Muscle layer of duodenum (tissue), 2 donors: ENCODE results near the gene MPRIP.

Source experiments
- H3K27ac ChIP-seq: one replicate; pipeline ENCODE4 v1.7.0; 2013; ENCODE audit warnings: mild to moderate bottlenecking, low read length
- H3K27me3 ChIP-seq: one replicate; pipeline ENCODE4 v1.7.0; 2013; ENCODE audit warnings: low read depth, mild to moderate bottlenecking, control low read depth, low read length
- H3K36me3 ChIP-seq, 2 donors: one replicate each; pipeline ENCODE4 v1.7.0; 2013; ENCODE audit warnings: low read length in 2 of 2, control low read depth in 1 of 2, mild to moderate bottlenecking in 1 of 2; ENCODE audit not compliant: insufficient read depth in 2 of 2, control insufficient read depth in 1 of 2
- H3K4me1 ChIP-seq, 2 donors: one replicate each; pipeline ENCODE4 v1.7.0; 2013; ENCODE audit warnings: low read length in 2 of 2, mild to moderate bottlenecking in 2 of 2, control low read depth in 1 of 2, moderate library complexity in 1 of 2; ENCODE audit not compliant: insufficient read depth in 2 of 2, control insufficient read depth in 1 of 2
- H3K4me3 ChIP-seq, 2 donors: one replicate each; pipeline ENCODE4 v1.7.0; 2013; ENCODE audit warnings: low read length in 2 of 2, low read depth in 1 of 2, mild to moderate bottlenecking in 1 of 2
- H3K9me3 ChIP-seq, 2 donors: one replicate each; pipeline ENCODE4 v1.7.0; 2013; ENCODE audit warnings: low read length in 2 of 2, control low read depth in 1 of 2, mild to moderate bottlenecking in 1 of 2; ENCODE audit not compliant: control insufficient read depth in 1 of 2
- donor health status: healthy.

Gene MPRIP

DNA sequence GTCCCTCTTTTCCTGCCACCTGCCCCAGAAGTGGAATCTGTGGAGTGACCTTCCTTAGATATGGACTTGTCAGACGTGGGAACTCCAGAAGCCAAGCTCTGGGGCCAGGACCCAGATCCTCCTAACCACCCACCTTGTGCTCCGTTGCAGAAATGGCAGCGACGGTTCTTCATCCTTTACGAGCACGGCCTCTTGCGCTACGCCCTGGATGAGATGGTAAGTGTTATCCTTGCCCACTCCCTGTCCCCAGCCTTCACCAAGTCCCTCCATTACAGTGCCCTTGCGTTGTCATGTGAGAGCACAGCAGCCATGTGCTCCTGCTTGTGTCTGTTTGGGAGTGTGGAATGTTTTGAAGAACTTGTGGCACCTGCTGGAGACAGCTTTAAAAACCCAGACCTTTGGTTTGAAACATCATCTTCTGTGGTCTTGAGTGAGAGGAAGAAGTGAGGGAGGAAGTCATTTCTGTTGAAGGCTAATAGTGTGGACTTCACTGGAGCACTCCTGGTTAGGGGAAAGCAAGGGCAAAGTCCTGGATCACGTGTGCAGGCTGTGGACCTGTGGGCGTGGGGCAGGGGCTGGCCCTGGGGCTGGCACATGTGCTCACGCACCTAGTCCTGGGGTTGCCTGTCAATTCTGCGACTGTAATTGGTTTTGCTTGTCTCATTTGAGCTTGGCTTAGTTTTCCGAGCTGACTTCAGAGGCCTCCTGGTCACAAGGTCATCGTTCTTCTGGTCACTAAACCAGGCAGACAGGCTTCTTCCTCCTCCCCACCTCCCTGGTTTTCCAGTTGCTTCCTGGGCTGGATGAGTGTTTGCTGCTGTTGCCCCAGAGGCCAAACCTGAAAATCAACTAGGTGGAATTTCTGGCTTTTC, 35.8 kb downstream of the MPRIP start:
- peaks cover 32 to 65% of the 10 kb centered on the region in 2 donors for H3K4me1 ChIP-seq
- H3K36me3 ChIP-seq, result peaks cover 9 to 11% of the 10 kb centered on the region in 2 donors
- H3K27ac ChIP-seq, result peak overlapping the region; percentile 52
- no peaks in the 10 kb centered on the region for H3K27me3 ChIP-seq
- peak overlapping the region in 1 of 2 donors; percentile 12 for H3K4me3 ChIP-seq
- no peaks in the 10 kb centered on the region for H3K9me3 ChIP-seq

DNA sequence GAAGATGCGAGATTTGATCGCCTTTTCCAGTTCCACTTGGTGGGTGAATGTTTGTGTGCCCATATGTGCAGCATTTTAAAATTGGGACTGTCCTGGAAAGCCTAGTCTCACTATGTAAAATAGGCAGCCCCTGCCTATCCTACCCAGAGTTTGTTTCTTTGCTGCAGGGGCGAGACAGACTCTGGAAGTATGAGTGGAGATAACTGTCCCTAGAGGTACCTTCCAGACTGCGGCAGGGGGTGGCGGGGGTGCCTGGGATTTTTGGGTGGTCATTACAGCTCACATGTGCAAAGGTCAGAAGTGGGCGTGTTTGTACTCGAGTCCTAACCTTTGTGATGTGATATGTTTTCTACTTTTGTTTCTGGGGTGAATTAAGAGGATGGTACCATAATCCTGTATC, 36.6 kb downstream of the MPRIP start:
- Histone ChIP-seq H3K9me3 (no peaks in the 10 kb centered on the region), H3K36me3 (peaks cover 12 to 15% of the 10 kb centered on the region in 2 donors), H3K4me3 (no peak overlapping the region), H3K27me3 (no peaks in the 10 kb centered on the region), H3K4me1 (peaks cover 29 to 57% of the 10 kb centered on the region in 2 donors), H3K27ac (peak overlapping the region; percentile 52)

DNA sequence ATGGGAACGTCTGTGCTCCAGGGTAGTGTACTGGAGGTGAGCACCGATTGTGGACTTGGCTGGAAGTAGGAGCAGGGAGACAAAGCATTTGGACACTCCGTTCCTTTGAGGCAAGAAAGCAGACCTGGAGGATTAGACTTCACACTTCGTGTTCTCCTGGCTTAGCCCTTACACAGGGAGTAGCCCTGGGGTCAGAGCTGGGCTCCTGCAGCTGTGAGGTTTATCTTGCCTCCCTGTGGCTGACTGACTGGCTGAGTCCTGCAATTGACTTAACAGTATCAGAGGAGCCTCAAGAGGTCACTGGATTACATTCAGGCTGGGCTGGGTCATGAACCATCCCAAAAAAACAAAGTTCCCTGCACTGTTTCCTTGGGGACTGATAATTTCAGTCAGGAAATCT, 37.1 kb downstream of the MPRIP start:
- H3K36me3 ChIP-seq, result peaks cover 16 to 17% of the 10 kb centered on the region in 2 donors
- H3K27me3 ChIP-seq, result no peaks in the 10 kb centered on the region
- peaks cover 24 to 53% of the 10 kb centered on the region in 2 donors for H3K4me1 ChIP-seq
- no peaks in the 10 kb centered on the region for H3K9me3 ChIP-seq
- no peak overlapping the region for H3K4me3 ChIP-seq
- no peak overlapping the region for H3K27ac ChIP-seq

DNA sequence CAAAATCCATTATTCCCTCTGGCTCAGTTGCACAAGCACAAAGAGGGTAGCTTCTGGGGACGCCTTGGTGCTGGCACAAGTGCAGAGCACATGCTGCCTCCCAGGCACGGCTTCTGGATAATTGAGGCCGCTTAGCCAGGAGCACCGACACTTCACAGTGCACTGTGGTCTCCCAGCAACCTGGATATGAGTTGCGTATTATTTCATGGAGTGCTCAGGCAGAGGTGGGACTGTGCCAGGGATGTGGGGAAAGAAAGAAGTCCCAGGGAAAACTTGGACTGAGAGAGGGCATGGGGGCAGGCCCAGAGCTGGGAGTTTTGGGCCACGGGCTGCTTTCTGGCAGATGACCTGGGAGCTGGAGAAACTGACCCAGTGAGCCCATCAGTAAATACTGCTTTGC, 37.5 kb downstream of the MPRIP start:
- H3K36me3 ChIP-seq, result peaks cover 17 to 20% of the 10 kb centered on the region in 2 donors
- H3K4me3 ChIP-seq, result no peak overlapping the region
- H3K9me3 ChIP-seq, result no peaks in the 10 kb centered on the region
- H3K27ac ChIP-seq, result no peak overlapping the region
- peaks cover 24 to 49% of the 10 kb centered on the region in 2 donors for H3K4me1 ChIP-seq
- no peaks in the 10 kb centered on the region for H3K27me3 ChIP-seq

DNA sequence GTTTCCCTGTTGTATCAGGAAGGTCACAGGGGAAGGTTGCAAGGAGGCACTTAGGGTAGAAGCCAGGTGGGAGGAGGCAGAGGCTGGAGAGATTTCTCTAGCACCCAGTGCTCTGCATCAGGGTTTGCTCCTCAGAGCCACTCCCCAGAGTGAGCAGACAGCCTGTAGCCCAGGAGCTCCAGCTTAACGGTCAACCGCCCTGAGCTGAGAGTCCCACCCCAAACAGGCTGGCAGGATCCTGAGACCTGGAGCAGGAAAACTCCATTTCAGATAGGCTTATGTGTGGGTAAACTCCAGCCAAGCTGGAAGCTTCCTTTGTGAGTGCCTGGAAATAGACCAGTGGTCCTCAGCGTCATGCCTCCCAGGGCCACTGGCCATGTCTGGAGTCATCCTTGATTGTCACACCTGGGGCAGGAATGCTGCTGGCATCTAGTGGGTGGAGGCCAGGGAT, 37.9 kb downstream of the MPRIP start:
- Histone ChIP-seq H3K27ac (no peak overlapping the region), H3K27me3 (no peaks in the 10 kb centered on the region), H3K9me3 (no peaks in the 10 kb centered on the region), H3K4me1 (peaks cover 24 to 44% of the 10 kb centered on the region in 2 donors), H3K4me3 (no peak overlapping the region), H3K36me3 (peaks cover 17 to 25% of the 10 kb centered on the region in 2 donors)

DNA sequence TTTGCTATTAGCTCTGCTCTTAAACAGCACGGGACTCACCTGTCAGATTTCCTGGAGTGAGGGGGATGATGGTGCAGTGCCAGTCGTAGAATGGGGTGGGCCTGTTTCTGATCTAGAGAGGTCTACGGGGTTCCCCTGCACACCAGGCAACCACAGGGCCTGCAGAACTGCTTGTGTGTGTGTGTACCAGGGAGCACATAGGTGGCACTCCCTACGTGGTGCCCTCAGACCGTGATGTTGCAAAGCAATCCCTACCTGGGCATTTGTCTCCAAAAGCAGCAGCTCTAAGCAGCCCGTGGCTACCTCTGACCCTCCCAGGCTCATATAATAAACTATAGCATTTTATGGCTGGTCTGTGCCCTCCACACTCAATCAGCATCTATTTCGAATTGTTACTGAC, 38.5 kb downstream of the MPRIP start:
- H3K36me3 ChIP-seq, result peaks cover 17 to 25% of the 10 kb centered on the region in 2 donors
- H3K4me1 ChIP-seq, result peaks cover 24 to 39% of the 10 kb centered on the region in 2 donors
- no peak overlapping the region for H3K27ac ChIP-seq
- H3K4me3 ChIP-seq, result no peak overlapping the region
- H3K27me3 ChIP-seq, result no peaks in the 10 kb centered on the region
- no peaks in the 10 kb centered on the region for H3K9me3 ChIP-seq

GRCh38 chr17:17081304-17081940, 39.2 kb downstream of the MPRIP start:
- Histone ChIP-seq H3K36me3 (peaks cover 17 to 25% of the 10 kb centered on the region in 2 donors), H3K4me1 (peaks cover 24 to 32% of the 10 kb centered on the region in 2 donors), H3K4me3 (no peak overlapping the region), H3K27ac (no peak overlapping the region), H3K27me3 (no peaks in the 10 kb centered on the region), H3K9me3 (no peaks in the 10 kb centered on the region)

DNA sequence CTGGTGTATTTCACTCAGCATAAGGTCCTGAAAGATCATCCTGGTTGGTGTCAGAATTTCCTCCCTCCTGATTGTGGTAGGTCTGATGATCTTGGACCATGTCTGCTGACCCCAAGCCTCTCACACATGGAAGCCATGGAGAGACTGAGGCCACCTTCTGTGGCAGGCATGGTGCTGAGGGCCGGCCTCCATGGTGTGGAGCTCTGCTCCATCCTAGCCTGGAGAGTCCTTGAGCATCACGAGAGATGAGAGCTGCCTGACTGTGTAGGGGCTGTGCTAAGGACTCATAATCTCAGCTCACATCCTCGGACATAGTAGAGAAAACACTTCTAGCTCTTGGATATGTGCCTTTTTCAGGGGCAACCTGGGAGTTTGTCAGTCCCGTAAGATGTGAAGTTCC, 40.6 kb downstream of the MPRIP start:
- Histone ChIP-seq H3K27ac (no peak overlapping the region), H3K4me3 (no peak overlapping the region), H3K4me1 (peaks cover 24 to 34% of the 10 kb centered on the region in 2 donors), H3K9me3 (no peaks in the 10 kb centered on the region), H3K27me3 (no peaks in the 10 kb centered on the region), H3K36me3 (peaks cover 20 to 33% of the 10 kb centered on the region in 2 donors)

DNA sequence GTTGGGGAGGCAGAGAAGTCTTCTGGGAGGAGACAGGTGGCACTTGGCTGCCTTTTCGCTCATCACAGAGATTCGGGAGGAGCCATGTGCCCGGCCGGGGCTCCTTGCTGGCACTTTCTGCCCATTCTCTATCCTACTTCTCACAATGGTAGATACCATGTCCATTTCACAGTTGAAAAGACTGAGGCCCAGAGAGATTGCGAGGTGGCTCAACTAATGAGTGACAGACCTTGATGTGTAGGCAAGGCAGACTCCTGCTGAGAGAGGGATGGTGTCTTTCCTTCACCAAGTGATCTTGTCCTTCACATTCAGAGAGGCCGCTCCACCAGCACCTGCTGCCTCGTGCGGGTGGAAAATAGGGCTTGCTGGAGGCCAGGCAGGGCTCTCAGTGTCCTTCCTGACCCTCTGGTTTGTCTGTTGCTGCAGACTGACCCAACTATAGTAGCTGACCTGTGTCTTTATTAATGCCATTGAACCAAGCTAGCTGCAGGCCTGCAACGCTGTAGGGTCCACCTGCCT, 42.1 kb downstream of the MPRIP start:
- Histone ChIP-seq H3K27me3 (no peaks in the 10 kb centered on the region), H3K36me3 (peaks cover 25 to 27% of the 10 kb centered on the region in 2 donors), H3K4me1 (peaks cover 11 to 23% of the 10 kb centered on the region in 2 donors), H3K4me3 (no peak overlapping the region), H3K27ac (no peak overlapping the region), H3K9me3 (no peaks in the 10 kb centered on the region)

GRCh38 chr17:17084941-17085340, 42.7 kb downstream of the MPRIP start:
- H3K4me1 ChIP-seq, result peaks cover 5 to 17% of the 10 kb centered on the region in 2 donors
- peaks cover 25 to 27% of the 10 kb centered on the region in 2 donors for H3K36me3 ChIP-seq
- H3K9me3 ChIP-seq, result no peaks in the 10 kb centered on the region
- H3K27ac ChIP-seq, result no peak overlapping the region
- H3K27me3 ChIP-seq, result no peaks in the 10 kb centered on the region
- no peak overlapping the region for H3K4me3 ChIP-seq

GRCh38 chr17:17086585-17086984, 44.3 kb downstream of the MPRIP start:
- Histone ChIP-seq H3K4me1 (peaks cover 0 to 16% of the 10 kb centered on the region in 2 donors), H3K9me3 (no peaks in the 10 kb centered on the region), H3K4me3 (no peak overlapping the region), H3K27me3 (no peaks in the 10 kb centered on the region), H3K36me3 (peaks cover 25 to 27% of the 10 kb centered on the region in 2 donors), H3K27ac (no peak overlapping the region)
